SK-N-SH (cell line): ENCODE results near the gene TTN. TPM values are rescaled to one million over a fixed set of nuclear protein-coding genes. Genes with fewer than 3 reads are reported as not detected.

Source experiments
- CTCF ChIA-PET: fragments of 300-600, 350-600 bp; formaldehyde crosslinking; extraction: SDS; loops from one replicate; lab custom pipeline; 2021; lab: Yijun Ruan, JAX
- POLR2A ChIA-PET: fragments of 350-600 bp; sonication (Branson Sonifier 250); formaldehyde crosslinking; extraction: SDS; loops from one replicate; lab custom pipeline; 2020; ENCODE audit warnings: antibody characterized with exemption, inconsistent platforms; lab: Yijun Ruan, JAX
- DNase-seq: peaks from one replicate; pipeline ENCODE4 v3.0.0; 2012
- H2AFZ ChIP-seq: fragments of 200-600 bp; sonication (generic); 2 replicates; pipeline ENCODE4 v1.8.1; 2016; ENCODE audit warnings: antibody characterized with exemption, mild to moderate bottlenecking, low read depth
- H3F3A ChIP-seq: fragments of 200-600 bp; sonication (generic); replicated peaks from 2 replicates; pipeline ENCODE3; 2016; ENCODE audit warnings: antibody characterized with exemption, mild to moderate bottlenecking; ENCODE audit not compliant: insufficient read depth
- H3K27ac ChIP-seq, 2 experiments: fragments of 200-500 bp in 1 of 2; fragments of 200-600 bp in 1 of 2; sonication (Bioruptor generic) in 1 of 2; sonication (generic), shearing (Covaris generic) in 1 of 2; 2 replicates each; pipeline versions ENCODE4 v1.5.1 to v1.6.1; 2014 to 2016; ENCODE audit warnings: low read depth in 2 of 2, inconsistent platforms in 1 of 2, low read length in 1 of 2, mild to moderate bottlenecking in 1 of 2, mixed read lengths in 1 of 2
- H3K27me3 ChIP-seq: fragments of 200-600 bp; sonication (generic), shearing (Covaris generic); 2 replicates; pipeline ENCODE4 v1.6.1; 2016; ENCODE audit warnings: mixed run types; ENCODE audit not compliant: insufficient read depth
- H3K36me3 ChIP-seq, 2 experiments: fragments of 200-500 bp in 1 of 2; fragments of 200-600 bp in 1 of 2; sonication (Bioruptor generic) in 1 of 2; sonication (generic) in 1 of 2; replicated peaks in 1 of 2; 2 replicates each; pipeline versions ENCODE3 to v1.5.1; 2014 to 2016; ENCODE audit warnings: low read length in 1 of 2, mild to moderate bottlenecking in 1 of 2; ENCODE audit not compliant: insufficient read depth in 2 of 2, control insufficient read depth in 1 of 2
- H3K4me1 ChIP-seq, 2 experiments: fragments of 200-500 bp in 1 of 2; fragments of 200-600 bp in 1 of 2; sonication (Bioruptor generic) in 1 of 2; sonication (generic), shearing (Covaris generic) in 1 of 2; 2 replicates each; pipeline versions ENCODE4 v1.5.1 to v1.6.1; 2014 to 2016; ENCODE audit warnings: low read depth in 1 of 2, low read length in 1 of 2, mixed run types in 1 of 2; ENCODE audit not compliant: insufficient read depth in 2 of 2, control insufficient read depth in 1 of 2
- H3K4me2 ChIP-seq: fragments of 200-600 bp; sonication (generic), shearing (Covaris generic); 2 replicates; pipeline ENCODE4 v1.6.1; 2017; ENCODE audit warnings: mixed run types
- H3K4me3 ChIP-seq, 2 experiments: fragments of 200-500 bp in 1 of 2; fragments of 200-600 bp in 1 of 2; sonication (Bioruptor generic) in 1 of 2; sonication (generic), shearing (Covaris generic) in 1 of 2; 2 replicates each; pipeline versions ENCODE4 v1.5.1 to v1.8.1; 2014 to 2016; ENCODE audit warnings: low read depth in 2 of 2, inconsistent platforms in 1 of 2, low read length in 1 of 2, mild to moderate bottlenecking in 1 of 2, mixed read lengths in 1 of 2, moderate library complexity in 1 of 2
- H3K79me2 ChIP-seq: fragments of 200-600 bp; sonication (generic); 2 replicates; pipeline ENCODE4 v1.8.1; 2017; ENCODE audit warnings: mild to moderate bottlenecking; ENCODE audit not compliant: insufficient read depth
- H3K9ac ChIP-seq: fragments of 200-600 bp; sonication (generic); 2 replicates; pipeline ENCODE4 v1.6.1; 2017; ENCODE audit warnings: mixed run types
- H3K9me2 ChIP-seq: fragments of 200-600 bp; sonication (generic); 2 replicates; pipeline ENCODE4 v1.6.1; 2017; ENCODE audit warnings: mixed run types
- H3K9me3 ChIP-seq: fragments of 200-600 bp; sonication (generic); 2 replicates; pipeline ENCODE4 v1.6.1; 2017; ENCODE audit warnings: mixed run types, mild to moderate bottlenecking, moderate library complexity
- H4K20me1 ChIP-seq: fragments of 200-600 bp; sonication (generic); 2 replicates; pipeline ENCODE4 v1.6.1; 2017; ENCODE audit warnings: mild to moderate bottlenecking, mixed run types; ENCODE audit not compliant: insufficient read depth
- CHD2 ChIP-seq: fragments of 150-350 bp; IDR thresholded peaks from 2 replicates; pipeline ENCODE4 v1.6.1; 2018; ENCODE audit warnings: low read length; ENCODE audit not compliant: partially characterized antibody
- ELF1 ChIP-seq: IDR thresholded peaks from 2 replicates; pipeline ENCODE4 v1.4.0; 2012
- EP300 ChIP-seq, 2 experiments: IDR thresholded peaks; 2 replicates each; pipeline versions ENCODE4 v1.4.0 to v1.6.1; 2012; ENCODE audit warnings: borderline replicate concordance in 1 of 2, low read depth in 1 of 2, low read length in 1 of 2
- EZH2phosphoT487 ChIP-seq: fragments of 200-600 bp; sonication (generic); IDR thresholded peaks from 2 replicates; pipeline ENCODE4 v1.6.1; 2017; ENCODE audit warnings: low read depth, mixed run types, mild to moderate bottlenecking, antibody characterized with exemption, moderate library complexity, borderline replicate concordance
- FOXM1 ChIP-seq: IDR thresholded peaks from 2 replicates; pipeline ENCODE4 v1.4.0; 2012; ENCODE audit warnings: low read depth, mild to moderate bottlenecking
- GABPA ChIP-seq: IDR thresholded peaks from 2 replicates; pipeline ENCODE4 v1.4.0; 2012; ENCODE audit warnings: low read depth, mild to moderate bottlenecking
- IRF3 ChIP-seq: fragments of 150-350 bp; IDR thresholded peaks from 2 replicates; pipeline ENCODE4 v1.6.1; 2016; ENCODE audit warnings: mild to moderate bottlenecking, low read depth, low read length
- MAX ChIP-seq: IDR thresholded peaks from 2 replicates; pipeline ENCODE4 v1.4.0; 2012; ENCODE audit warnings: low read depth
- MEF2A ChIP-seq: IDR thresholded peaks from 2 replicates; pipeline ENCODE4 v1.4.0; 2012; ENCODE audit warnings: low read depth, borderline replicate concordance
- NRF1 ChIP-seq: IDR thresholded peaks from 2 replicates; pipeline ENCODE4 v1.6.1; 2012; ENCODE audit warnings: low read depth, mild to moderate bottlenecking, low read length
- POLR2AphosphoS5 ChIP-seq: IDR thresholded peaks from 2 replicates; pipeline ENCODE4 v1.6.1; 2012; ENCODE audit warnings: low read depth, low read length
- RAD21 ChIP-seq: IDR thresholded peaks from 2 replicates; pipeline ENCODE4 v1.6.1; 2012; ENCODE audit warnings: mild to moderate bottlenecking, low read length
- RCOR1 ChIP-seq: fragments of 150-350 bp; IDR thresholded peaks from 2 replicates; pipeline ENCODE4 v1.6.1; 2017; ENCODE audit warnings: antibody characterized with exemption, low read length
- RFX5 ChIP-seq: IDR thresholded peaks from 2 replicates; pipeline ENCODE4 v1.6.1; 2012; ENCODE audit warnings: mild to moderate bottlenecking, improper control_type of control experiment, low read length
- SMC3 ChIP-seq: IDR thresholded peaks from 2 replicates; pipeline ENCODE4 v1.6.1; 2012; ENCODE audit warnings: low read depth, low read length, improper control_type of control experiment
- USF1 ChIP-seq: IDR thresholded peaks from 2 replicates; pipeline ENCODE4 v1.4.0; 2012; ENCODE audit warnings: low read depth, borderline replicate concordance
- USF2 ChIP-seq: fragments of 150-350 bp; IDR thresholded peaks from 2 replicates; pipeline ENCODE4 v1.6.1; 2017; ENCODE audit warnings: antibody characterized with exemption, low read length, low read depth, borderline replicate concordance
- YY1 ChIP-seq: IDR thresholded peaks from 2 replicates; pipeline ENCODE4 v1.4.0; 2012; ENCODE audit warnings: low read depth, mild to moderate bottlenecking
- ZBTB33 ChIP-seq: IDR thresholded peaks from 2 replicates; pipeline ENCODE4 v1.4.0; 2012; ENCODE audit warnings: low read depth, borderline replicate concordance
- WGBS: methylation state at CpG from one replicate; pipeline ENCODE4 v1.1.6; 2017; ENCODE audit warnings: low lambda C conversion rate; 5-methylcytosine and 5-hydroxymethylcytosine counted together
- polyA plus RNA-seq, 3 experiments: library from polyadenylated mRNA; depleted of rRNA; stranded (reverse); fragments of >200 nt; gene quantifications; 2 replicates each; pipeline ENCODE4 v1.2.3, GENCODE V29; 2012
- TF ChIP-seq, protein P1 (sequence below): IDR thresholded peaks from 2 replicates; pipeline ENCODE4 v1.6.1; 2012; ENCODE audit warnings: mild to moderate bottlenecking, low read depth, low read length, moderate library complexity

Gene TTN
- polyA plus RNA-seq, 1 of the 3 experiments (the other 2 are of a cell fraction), result 0.08 TPM

DNA sequence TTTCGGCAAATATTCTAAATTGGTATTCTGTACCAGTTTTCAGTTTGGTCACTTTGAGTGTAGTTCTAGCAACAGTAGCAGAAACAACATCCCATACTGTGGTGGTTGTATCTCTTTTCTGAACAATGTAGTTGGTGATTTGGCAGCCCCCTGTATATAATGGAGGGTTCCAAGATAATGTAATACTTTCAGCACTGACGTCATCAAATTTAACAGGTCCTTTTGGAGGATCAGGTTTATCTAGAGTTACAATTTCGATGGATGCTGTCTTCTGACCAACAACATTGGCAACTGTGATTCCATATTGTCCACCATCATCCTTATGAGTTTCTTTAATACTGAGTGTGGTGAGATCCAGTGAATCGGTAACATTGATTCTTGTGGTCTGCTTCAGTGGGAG is 239.0 kb downstream of the TTN start:
- Histone ChIP-seq H3K27me3 (no peaks in the 10 kb centered on the region), H3F3A (no peaks in the 10 kb centered on the region), H3K27ac (no peak overlapping the region), H3K4me3 (no peak overlapping the region), H3K9ac (no peak overlapping the region), H2AFZ (no peak overlapping the region), H3K36me3 (peaks cover 5 to 7% of the 10 kb centered on the region in 2 experiments), H3K4me2 (no peak overlapping the region), H3K79me2 (no peaks in the 10 kb centered on the region), H3K9me2 (no peaks in the 10 kb centered on the region), H4K20me1 (no peaks in the 10 kb centered on the region), H3K9me3 (no peaks in the 10 kb centered on the region), H3K4me1 (no peaks in the 10 kb centered on the region)
- WGBS, result 92% methylated on average over 4 of the region's 4 CpGs
- ChIA-PET POLR2A (no interaction called here), CTCF (no interaction called here)
- TF ChIP-seq USF1 (no peak), EP300 (IDR thresholded peaks at IDR 0.05; ENCODE audit: borderline replicate concordance in 1 of 2, low read depth in 1 of 2, low read length in 1 of 2) (no peak), EZH2phosphoT487 (no peak), ZBTB33 (no peak), CHD2 (no peak), YY1 (no peak), SMC3 (no peak), USF2 (no peak), MAX (no peak), ELF1 (no peak), MEF2A (no peak), POLR2AphosphoS5 (no peak), FOXM1 (no peak), GABPA (no peak), IRF3 (no peak), RFX5 (no peak), RAD21 (no peak), RCOR1 (no peak), NRF1 (no peak)
- TF ChIP-seq, protein P1, sequence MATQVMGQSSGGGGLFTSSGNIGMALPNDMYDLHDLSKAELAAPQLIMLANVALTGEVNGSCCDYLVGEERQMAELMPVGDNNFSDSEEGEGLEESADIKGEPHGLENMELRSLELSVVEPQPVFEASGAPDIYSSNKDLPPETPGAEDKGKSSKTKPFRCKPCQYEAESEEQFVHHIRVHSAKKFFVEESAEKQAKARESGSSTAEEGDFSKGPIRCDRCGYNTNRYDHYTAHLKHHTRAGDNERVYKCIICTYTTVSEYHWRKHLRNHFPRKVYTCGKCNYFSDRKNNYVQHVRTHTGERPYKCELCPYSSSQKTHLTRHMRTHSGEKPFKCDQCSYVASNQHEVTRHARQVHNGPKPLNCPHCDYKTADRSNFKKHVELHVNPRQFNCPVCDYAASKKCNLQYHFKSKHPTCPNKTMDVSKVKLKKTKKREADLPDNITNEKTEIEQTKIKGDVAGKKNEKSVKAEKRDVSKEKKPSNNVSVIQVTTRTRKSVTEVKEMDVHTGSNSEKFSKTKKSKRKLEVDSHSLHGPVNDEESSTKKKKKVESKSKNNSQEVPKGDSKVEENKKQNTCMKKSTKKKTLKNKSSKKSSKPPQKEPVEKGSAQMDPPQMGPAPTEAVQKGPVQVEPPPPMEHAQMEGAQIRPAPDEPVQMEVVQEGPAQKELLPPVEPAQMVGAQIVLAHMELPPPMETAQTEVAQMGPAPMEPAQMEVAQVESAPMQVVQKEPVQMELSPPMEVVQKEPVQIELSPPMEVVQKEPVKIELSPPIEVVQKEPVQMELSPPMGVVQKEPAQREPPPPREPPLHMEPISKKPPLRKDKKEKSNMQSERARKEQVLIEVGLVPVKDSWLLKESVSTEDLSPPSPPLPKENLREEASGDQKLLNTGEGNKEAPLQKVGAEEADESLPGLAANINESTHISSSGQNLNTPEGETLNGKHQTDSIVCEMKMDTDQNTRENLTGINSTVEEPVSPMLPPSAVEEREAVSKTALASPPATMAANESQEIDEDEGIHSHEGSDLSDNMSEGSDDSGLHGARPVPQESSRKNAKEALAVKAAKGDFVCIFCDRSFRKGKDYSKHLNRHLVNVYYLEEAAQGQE, result no peak
- DNase-seq, result no peak
